Thoracic aorta (tissue), 2 donors: ENCODE measurements around the gene DCUN1D2. TPM values are rescaled to one million over a fixed set of nuclear protein-coding genes. Genes with fewer than 3 reads are reported as not detected.

Source experiments
- ATAC-seq: fragments of 150-250 bp; one replicate; pipeline ENCODE4 v1.8.0; 2017; ENCODE audit warnings: low read depth; ENCODE audit not compliant: insufficient number of reproducible peaks, low FRiP score
- DNase-seq: peaks from one replicate; pipeline ENCODE4 v3.0.0-alpha.2; 2020; ENCODE audit warnings: low spot score
- H3K27ac ChIP-seq, 2 donors: fragments of 200-600 bp; sonication (generic); 1 replicate in 1 of 2; 2 replicates in 1 of 2; pipeline ENCODE4 v1.5.1; 2016; ENCODE audit warnings: mild to moderate bottlenecking in 2 of 2, moderate library complexity in 2 of 2
- H3K27me3 ChIP-seq: fragments of 200-600 bp; sonication (generic); replicated peaks from 2 replicates; pipeline ENCODE4 v1.6.0; 2016; ENCODE audit warnings: mild to moderate bottlenecking; ENCODE audit not compliant: insufficient read depth
- H3K36me3 ChIP-seq: fragments of 200-600 bp; sonication (generic); one replicate; pipeline ENCODE4 v1.5.1; 2016
- H3K4me1 ChIP-seq, 2 donors: fragments of 200-600 bp; sonication (generic); 1 replicate in 1 of 2; 2 replicates in 1 of 2; pipeline versions ENCODE4 v1.5.1 to v1.6.0; 2016; ENCODE audit warnings: low read depth in 2 of 2, mild to moderate bottlenecking in 1 of 2; ENCODE audit not compliant: control insufficient read depth in 1 of 2
- H3K4me3 ChIP-seq: fragments of 200-600 bp; sonication (generic); 2 replicates; pipeline ENCODE4 v1.5.1; 2016; ENCODE audit warnings: mild to moderate bottlenecking
- H3K9me3 ChIP-seq: fragments of 200-600 bp; sonication (generic); 2 replicates; pipeline ENCODE4 v1.5.1; 2016
- total RNA-seq, 2 donors: library from RNA; depleted of rRNA; stranded (reverse); fragments of >200 nt; gene quantifications; one replicate each; pipeline versions ENCODE4 v1.1.0 to v1.2.3, GENCODE V29; 2016
- TF ChIP-seq, protein P1 (sequence below): fragments of 200-600 bp; sonication (generic); IDR thresholded peaks from one replicate; pipeline ENCODE4 v1.5.1; 2019; ENCODE audit warnings: antibody characterized with exemption

DCUN1D2 gene
- total RNA-seq, 2 donors from 2014 or later = 7.3 to 29.8 TPM

DNA sequence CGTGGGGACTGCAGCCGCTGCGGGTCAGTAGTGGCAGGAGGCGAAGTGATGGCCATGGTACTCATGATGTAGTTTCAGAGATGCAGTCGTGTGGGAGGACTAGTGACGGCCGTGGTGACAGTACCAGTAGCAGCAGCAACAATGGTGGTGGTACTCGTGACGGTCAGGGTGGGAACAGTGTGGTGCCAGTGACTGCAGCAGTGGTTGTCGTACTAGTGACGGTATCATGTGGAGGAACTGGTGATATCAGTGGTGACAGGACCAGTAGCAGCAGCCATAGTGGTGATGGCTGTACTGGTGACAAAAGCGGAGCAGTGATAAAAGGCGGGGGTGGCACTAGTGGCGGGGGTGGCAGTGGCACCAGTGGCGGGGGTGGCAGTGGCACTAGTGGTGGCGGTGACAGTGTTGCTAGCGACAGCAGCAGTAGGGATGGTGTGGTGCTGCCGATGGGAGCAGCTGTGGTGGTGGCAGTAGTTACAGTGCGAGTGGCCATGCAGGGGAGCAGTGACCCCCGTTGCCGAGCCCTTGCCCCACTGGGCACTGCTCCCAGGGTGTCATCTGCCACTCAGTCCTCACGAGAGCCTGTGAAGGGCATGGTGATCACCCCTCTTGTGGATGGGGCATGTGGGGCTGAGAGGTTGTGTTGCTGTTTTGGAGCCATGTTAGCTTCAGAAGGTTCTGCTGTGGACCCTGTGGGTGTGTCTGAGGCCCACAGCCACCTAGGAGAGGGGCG is 60.0 kb downstream of the DCUN1D2 start:
- TF ChIP-seq, protein P1, sequence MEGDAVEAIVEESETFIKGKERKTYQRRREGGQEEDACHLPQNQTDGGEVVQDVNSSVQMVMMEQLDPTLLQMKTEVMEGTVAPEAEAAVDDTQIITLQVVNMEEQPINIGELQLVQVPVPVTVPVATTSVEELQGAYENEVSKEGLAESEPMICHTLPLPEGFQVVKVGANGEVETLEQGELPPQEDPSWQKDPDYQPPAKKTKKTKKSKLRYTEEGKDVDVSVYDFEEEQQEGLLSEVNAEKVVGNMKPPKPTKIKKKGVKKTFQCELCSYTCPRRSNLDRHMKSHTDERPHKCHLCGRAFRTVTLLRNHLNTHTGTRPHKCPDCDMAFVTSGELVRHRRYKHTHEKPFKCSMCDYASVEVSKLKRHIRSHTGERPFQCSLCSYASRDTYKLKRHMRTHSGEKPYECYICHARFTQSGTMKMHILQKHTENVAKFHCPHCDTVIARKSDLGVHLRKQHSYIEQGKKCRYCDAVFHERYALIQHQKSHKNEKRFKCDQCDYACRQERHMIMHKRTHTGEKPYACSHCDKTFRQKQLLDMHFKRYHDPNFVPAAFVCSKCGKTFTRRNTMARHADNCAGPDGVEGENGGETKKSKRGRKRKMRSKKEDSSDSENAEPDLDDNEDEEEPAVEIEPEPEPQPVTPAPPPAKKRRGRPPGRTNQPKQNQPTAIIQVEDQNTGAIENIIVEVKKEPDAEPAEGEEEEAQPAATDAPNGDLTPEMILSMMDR = no peak

DNA sequence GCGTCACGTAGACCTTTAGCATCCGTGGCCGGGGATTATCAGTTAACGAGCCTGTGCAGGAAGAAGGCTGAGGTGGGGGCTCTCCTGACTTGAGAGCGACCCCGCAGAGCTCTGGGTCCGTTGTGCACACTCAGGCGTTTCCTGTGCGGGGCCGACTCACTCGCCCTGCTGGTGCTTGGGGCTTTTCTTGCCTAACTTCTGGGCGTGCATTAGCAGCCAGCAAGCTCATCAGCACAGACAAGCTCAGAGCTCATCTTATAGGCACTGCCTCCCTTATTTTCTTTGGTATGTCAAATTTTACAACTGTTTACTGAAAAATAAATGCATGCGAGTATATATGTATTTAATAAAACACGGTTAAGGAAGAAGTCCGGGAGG is 60.9 kb downstream of the DCUN1D2 start:
- no peak for ATAC-seq
- TF ChIP-seq, protein P1 = no peak
- Histone ChIP-seq H3K4me1 (no peaks in the 10 kb centered on the region), H3K4me3 (no peak overlapping the region), H3K27me3 (no peaks in the 10 kb centered on the region), H3K36me3 (no peaks in the 10 kb centered on the region), H3K27ac (no peak overlapping the region), H3K9me3 (no peaks in the 10 kb centered on the region)
- DNase-seq = no peak

More for the DNA sequence above, 60.0 kb downstream of the DCUN1D2 start:
- no peak overlapping the region for H3K4me3 ChIP-seq
- ATAC-seq = no peak
- H3K27me3 ChIP-seq = no peaks in the 10 kb centered on the region
- no peaks in the 10 kb centered on the region for H3K36me3 ChIP-seq
- no peaks in the 10 kb centered on the region for H3K4me1 ChIP-seq
- H3K27ac ChIP-seq = no peak overlapping the region
- H3K9me3 ChIP-seq = no peaks in the 10 kb centered on the region
- no peak for DNase-seq

DNA sequence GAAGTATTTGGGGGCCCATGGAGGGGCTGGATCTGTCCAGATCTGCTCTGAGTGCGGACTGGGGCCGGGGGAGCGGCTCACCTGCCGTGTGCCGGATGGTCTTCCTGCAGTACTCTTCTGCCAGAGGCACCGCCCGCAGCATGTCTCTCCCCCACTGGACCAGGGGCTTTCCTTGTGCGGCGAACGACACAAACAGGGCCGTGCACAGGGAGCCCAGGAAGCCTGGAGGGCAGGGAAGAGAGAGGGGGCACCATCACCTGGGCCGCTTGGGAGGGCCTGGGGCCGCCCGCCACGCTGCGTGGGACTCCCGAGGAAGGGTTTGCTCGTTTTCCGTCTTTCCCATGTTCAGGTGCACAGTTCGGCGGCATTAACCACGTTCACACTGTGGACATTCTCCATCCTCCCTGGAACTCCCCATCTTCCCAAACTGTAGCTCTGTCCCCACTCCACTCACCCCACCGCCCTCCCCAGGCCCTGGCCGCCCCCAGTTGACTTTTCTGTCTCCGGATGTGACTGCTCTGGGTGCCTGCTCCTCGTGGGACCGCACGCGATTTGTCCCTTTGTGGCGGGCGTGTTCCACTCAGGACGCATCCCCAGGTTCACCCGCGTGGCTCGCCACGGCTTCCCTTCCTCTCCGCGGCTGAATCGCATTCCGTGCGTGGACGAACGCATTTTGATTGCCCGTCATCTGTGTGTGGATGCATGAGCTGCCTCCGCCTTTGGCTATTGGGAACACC is 61.5 kb downstream of the DCUN1D2 start:
- Histone ChIP-seq H3K9me3 (no peaks in the 10 kb centered on the region), H3K4me3 (no peak overlapping the region), H3K27ac (no peak overlapping the region), H3K27me3 (no peaks in the 10 kb centered on the region), H3K36me3 (no peaks in the 10 kb centered on the region), H3K4me1 (no peaks in the 10 kb centered on the region)
- TF ChIP-seq, protein P1 = no peak
- no peak for DNase-seq
- ATAC-seq = no peak

DNA sequence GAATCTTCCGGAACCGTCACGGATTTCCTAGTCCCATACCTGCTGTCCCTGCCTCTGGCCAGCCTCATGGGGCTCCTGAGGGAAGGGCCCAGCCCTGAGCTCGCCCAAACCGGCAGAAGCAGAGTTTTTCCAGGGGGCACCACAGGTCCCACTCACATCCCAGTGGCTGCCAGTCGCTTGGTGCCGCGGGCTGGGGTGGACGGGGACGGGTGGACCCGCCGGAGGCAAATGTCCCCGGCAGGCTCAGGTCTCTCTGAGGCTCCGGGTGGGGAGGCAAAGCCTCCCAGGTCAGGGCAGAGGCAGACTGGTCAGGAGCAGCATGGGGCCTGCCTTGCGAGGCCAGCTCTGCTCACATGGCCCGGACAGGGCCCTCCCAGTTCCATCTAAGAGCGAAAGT is 62.0 kb downstream of the DCUN1D2 start:
- H3K9me3 ChIP-seq = no peaks in the 10 kb centered on the region
- H3K27me3 ChIP-seq = no peaks in the 10 kb centered on the region
- H3K27ac ChIP-seq = no peak overlapping the region
- no peak overlapping the region for H3K4me3 ChIP-seq
- TF ChIP-seq, protein P1 = no peak
- ATAC-seq (no peak), DNase-seq (no peak)
- no peaks in the 10 kb centered on the region for H3K36me3 ChIP-seq
- H3K4me1 ChIP-seq = no peaks in the 10 kb centered on the region

DNA sequence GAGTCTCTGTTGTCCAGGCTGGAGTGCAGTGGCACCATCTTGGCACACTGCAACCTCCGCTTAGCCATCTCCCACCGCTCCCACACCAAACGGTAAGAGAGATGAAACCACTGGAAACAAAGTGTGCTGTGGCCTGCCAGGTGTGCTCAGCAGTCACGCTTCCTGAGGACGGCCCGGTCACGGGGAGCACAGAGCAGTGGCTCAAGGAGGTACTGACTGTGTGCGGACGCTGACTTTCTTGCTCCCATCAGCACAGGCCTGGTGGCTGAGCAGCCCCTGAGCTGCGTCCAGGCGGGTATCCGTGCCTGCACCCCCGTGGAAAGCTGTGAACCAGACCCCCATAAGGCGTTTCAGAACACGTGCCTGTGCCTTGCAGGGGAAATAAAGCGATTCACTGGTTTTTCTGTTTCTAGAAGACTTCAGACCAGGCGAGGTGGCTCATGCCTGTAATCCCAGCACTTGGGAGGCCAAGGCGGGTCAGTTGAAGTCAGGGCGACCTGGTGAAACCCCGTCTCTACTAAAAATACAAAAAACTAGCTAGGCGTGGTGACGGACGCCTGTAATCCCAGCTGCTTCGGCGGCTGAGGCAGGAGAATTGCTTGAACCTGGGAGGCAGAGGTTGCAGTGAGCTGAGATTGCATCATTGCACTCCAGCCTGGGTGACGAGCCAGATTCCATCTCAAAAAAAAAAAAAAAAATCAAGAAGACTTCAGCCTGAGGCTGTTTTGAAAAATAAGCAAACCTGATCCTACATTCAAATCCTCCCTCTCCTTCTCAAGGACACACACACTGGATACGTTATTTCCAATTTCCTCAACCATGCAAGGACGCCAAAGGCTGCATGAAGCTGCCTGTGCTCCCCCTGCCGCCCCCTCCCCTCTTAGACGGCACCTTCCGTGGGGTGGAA is 62.7 kb downstream of the DCUN1D2 start:
- Histone ChIP-seq H3K9me3 (no peaks in the 10 kb centered on the region), H3K27me3 (no peaks in the 10 kb centered on the region), H3K27ac (no peak overlapping the region), H3K36me3 (no peaks in the 10 kb centered on the region), H3K4me3 (no peak overlapping the region), H3K4me1 (no peaks in the 10 kb centered on the region)
- DNase-seq (no peak), ATAC-seq (no peak)
- TF ChIP-seq, protein P1 = no peak
